ENCODE data around the gene NAXE.
"Not testable (repeated sequence)": the region's sequence is repeated elsewhere in the genome, so short reads cannot be mapped to it uniquely, and the experiment has no call there.

NAXE gene

DNA sequence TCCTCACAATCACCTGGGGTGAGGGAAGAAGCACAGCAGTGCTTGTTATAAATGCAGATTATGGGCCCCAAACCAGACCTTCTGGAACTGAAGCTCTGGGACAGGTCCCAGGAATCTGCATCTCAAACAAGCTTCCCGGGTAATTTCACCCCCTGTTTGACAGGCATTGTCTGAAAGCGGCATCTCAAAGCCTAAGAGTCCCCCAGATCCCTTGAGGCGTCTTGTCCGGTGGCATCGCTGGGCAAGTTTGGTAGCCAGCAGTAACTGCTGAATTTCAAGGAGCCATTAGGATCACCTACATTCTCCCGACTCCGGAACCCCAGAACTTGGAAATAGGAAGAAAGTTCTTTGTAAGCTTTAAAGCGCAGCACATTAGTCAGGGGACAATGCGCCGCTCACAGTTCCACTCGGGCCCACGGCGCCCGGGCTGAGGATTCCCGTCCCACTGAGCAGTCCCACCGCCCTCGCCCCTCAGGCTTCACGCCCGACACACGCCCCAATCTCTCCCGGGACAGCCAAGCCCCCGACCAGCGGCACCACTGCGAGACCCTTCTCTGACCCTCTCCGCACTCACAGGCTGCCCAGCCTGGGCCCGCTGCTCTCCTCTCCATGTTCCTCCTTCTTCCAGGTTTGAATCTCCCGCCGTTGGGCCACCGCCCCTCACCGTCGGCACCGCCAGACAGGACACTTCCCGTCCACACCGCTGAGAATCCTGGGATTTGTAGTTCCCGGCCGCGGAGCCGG, 19.5 kb upstream of the NAXE start, which contains the start of gene IQGAP3:
TSS of gene IQGAP3 (minus strand) at position 647 of the 744 bp plus-strand sequence. CDS start at position 611, 36 bp downstream.
- DNase-seq = peak; percentile 94

- DNase-seq = no peak
Measured at GRCh38 chr1:156572663-156573018, 18.9 kb upstream of the NAXE start.

DNA sequence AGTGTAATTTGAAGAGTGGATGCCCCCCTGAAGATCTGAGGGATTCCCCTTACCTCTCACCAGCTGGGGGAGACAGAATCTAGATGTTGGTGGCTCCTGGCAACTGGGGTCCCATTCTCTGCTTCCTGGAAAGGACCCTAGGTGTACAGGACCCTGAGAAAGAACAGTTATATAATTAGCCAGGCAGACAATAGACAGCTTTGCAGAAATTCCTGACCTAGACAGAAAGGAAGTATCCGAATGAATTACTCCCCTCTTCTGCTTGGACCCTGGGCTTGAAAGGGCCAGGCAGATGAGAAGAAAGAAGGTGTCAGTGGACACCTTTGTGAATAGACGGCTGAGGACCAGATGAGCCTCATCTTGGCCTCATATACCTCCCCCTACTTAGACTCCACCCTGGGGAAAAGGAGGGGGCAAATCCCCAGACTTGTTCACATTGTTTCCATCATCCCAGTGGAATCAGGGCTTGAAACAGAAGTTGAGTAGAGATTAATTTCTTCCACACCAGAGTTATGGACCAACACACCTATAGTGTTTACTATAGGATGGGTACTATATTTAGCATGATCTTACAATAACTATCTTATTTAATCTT, 17.4 kb upstream of the NAXE start:
- no peak for DNase-seq

DNA sequence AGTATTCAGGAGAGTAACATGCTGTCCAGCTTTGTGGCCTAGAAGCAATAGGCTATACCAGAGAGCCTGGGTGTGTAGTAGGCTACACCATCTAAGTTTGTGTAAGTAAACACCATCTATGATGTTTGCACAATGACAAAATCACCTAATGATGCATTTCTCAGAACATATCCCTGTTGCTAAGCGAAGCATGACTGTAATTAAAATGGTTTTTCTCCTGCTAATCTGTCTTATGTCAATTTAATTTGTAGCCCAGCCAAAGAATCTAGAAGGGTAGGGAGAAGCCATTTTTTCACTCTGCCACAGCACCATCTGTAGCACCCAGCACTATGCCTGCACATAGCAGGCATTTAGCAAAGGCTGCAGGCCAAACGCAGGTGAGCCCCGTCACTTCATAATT, 14.0 kb upstream of the NAXE start:
- DNase-seq = no peak

DNA sequence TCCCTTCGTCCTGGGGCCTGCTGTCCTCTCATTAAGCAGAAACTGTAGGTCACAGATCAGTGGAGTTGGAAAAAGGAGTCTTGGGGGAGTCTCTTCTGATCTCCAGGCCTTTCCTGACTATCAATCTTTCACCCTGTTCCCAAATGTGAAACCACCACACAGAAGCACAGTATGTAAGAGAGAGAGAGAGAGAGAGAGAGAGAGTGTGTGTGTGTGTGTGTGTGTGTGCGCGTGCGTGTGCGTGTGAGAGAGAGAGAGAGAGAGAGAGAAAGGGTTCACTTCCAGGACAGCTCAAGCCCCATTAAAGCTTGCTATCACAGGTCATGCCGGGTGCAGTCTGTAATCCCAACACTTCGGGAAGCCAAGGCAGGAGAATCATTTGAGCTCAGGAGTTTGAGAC, 13.5 kb upstream of the NAXE start:
- DNase-seq = peak; percentile 48

GRCh38 chr1:156579472-156579871, 12.1 kb upstream of the NAXE start, which contains the start of gene TTC24:
TTC24 (plus strand) TSS chr1:156579723; CDS start chr1:156581365, 1,642 bp downstream.
- DNase-seq = no peak

- DNase-seq = no peak
Measured at GRCh38 chr1:156581661-156582387, 9.8 kb upstream of the NAXE start.

DNA sequence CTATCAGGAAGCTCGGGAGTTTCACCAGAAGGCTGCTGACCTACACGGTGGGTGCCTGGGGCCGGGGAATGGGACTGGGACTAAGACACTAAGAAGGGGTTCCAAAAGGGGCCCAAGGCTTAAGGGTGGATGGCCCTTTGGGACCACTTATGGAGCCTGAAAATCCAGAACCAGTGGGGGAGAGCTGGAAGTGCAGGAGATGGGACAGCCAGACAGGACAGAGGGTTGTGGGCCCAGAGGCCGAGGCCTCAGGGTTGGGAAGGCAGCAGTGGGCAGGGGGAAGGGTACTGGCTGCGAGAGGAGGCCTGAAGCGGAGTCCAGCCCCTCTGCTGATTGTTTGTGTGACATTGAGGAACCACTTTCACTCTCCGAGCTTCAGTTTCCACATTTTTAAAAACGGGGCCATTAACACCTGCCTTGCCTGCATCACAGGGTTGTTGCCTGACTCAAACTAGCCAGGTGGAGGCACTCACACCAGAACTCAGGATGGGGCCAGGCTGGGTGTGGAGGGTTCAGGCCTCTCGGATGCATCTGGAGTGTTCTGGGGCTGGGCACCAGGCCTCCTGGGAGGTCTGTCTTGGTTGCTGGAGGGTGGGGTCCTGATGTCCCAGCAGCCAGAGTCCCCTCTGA, 9.1 kb upstream of the NAXE start:
- DNase-seq = no peak

DNA sequence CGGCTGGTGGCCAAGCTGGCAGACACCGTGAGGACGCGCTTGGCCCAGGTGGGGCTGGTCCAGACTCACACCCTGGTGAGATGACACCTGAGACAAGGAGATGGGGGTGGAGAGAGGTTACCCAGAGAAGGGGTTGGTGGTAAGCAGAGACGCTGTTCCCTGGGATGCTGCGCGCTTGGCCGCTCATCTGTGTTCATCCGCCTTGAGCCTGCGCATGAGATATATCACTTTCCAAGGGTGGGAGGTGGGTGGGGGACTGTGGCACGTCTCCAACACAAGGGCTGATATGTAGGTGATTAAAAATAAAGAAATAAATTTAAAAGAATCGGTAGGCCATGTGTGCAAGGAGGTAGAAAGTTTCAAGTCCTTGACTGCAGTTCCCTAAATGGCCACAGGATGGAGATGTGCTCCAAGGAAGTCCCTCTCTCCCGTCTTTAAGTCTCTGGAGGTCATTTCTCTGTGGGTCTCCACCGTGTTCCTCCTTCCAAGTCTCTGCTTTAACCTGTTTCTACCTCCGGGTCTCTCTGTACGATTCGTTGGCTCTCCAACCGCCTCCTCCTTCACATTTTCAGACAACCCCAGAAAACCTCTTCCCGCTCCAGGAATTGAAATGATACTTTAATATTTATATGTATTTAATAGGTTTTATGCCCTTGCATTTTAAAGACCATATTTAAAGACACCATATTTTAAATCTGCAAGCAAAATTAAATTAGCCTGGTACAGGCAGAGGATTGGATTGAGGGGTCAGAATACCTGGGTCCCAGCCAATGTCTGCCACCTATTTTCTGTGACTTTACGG, 7.6 kb upstream of the NAXE start:
- DNase-seq = peak; percentile 93

DNA sequence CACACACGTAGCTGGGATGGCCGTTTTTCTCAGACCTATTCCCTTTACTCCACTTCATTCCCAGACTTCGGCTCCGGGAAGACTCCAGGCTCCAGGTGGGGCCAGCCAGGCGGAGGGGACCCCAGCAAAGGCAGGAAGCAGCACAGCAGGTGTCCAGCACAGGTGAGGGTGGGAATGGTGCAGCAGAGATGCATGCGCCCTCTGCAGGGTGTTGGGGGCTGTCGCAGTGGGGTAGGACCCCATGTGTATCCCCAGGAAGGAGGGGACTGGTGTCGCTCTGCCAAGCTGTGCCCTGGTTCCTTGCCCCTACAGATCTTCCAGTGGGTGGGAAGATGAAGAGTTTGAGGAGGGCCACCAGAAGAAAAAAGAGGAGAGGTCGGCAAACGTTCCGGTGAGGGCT, 6.8 kb upstream of the NAXE start:
- DNase-seq = no peak

- no peak for DNase-seq
Measured at GRCh38 chr1:156586323-156586722, 5.3 kb upstream of the NAXE start.

DNA sequence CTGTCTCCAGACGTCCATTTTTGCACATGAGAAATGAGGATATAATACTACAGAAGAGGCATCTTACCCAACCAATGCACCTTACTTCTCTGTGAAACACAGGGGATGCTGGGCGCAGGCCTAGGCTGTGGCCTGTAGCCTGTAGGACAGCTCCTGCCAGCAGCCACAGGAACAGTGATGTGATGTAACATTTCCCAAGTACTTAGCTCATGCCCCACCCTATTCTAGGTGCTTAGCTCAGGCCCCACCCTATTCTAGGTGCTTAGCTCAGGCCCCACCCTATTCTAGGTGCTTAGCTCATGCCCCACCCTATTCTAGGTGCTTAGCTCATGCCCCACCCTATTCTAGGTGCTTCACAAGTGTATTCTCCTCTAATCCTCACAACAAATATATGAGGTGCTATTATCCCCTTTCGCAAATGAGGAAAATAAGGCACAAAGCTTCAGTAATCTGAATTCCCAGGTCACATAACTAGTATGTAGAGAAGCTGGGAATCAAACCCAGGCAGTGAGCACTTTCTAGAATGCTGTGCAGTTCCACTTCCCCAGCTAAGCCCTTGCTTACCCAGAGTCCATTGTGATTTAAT, 4.6 kb upstream of the NAXE start:
- no peak for DNase-seq

DNA sequence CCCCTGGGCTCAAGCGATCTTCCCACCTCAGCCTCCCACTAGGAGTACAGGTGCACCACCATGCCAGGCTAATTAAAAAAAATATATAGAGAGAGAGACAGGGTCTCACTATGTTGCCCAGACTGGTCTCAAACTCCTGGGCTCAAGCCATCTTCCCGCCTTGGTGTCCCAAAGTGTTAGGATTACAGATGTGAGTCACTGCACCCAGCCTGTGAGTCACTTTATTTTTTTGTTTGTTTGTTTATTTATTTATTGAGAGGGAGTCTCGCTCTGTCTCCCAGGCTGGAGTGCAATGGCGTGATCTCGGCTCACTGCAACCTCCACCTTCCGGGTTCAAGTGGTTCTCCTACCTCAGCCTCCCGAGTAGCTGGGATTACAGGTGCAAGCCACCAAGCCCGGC, 3.6 kb upstream of the NAXE start:
- DNase-seq = not testable (repeated sequence)

- no peak for DNase-seq
Measured at GRCh38 chr1:156589546-156589945, 2.0 kb upstream of the NAXE start.

DNA sequence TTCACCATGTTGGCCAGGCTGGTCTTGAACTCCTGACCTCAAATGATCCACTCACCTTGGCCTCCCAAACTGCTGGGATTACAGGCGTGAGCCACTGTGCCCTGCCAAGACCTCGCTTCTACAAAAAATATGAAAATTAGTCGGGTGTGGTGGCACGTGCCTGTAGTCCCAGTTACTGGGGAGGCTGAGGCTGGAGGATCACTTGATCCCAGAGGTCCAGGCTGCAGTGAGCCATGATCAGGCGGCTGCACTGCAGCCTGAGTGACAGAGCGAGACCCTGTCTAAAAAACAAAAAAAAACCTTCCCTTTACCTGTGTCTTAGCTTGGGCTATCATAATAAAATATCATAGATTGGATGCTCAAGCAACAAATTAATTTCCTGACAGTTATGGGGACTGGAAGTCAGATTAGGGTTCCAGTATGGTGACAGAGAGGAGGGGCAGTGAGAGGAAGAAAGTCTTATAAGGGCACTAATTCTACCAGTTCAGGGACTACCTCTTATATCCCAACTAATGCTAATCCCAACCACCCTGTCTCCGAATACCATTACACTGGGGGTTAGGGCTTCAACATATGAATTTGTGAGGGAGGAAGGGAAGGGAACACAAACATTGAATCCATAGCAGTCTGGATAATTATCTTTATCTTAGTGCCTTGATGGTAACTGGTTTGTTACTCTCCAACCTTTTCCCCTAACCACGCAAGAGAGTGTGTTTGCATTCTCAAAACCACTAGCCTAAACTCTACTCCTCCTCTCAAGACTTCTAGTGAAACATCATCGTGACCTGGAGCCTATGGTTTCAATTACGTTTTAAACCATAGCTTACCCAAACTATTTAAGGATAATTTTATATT, 1.0 kb upstream of the NAXE start:
- DNase-seq = no peak

DNA sequence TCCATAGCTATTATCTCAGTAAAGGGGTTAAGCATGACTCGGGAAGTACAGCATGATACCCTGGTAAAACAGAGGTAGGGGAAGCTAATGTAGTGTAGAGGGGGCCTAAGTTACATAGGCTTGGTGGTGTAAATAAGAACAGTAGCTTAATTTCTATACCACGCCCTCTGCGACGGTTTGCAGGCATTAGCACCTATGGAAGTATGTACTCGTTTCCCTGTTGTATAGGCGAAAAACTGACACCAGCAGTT, 470 bp upstream of the NAXE start:
- no peak for DNase-seq

DNA sequence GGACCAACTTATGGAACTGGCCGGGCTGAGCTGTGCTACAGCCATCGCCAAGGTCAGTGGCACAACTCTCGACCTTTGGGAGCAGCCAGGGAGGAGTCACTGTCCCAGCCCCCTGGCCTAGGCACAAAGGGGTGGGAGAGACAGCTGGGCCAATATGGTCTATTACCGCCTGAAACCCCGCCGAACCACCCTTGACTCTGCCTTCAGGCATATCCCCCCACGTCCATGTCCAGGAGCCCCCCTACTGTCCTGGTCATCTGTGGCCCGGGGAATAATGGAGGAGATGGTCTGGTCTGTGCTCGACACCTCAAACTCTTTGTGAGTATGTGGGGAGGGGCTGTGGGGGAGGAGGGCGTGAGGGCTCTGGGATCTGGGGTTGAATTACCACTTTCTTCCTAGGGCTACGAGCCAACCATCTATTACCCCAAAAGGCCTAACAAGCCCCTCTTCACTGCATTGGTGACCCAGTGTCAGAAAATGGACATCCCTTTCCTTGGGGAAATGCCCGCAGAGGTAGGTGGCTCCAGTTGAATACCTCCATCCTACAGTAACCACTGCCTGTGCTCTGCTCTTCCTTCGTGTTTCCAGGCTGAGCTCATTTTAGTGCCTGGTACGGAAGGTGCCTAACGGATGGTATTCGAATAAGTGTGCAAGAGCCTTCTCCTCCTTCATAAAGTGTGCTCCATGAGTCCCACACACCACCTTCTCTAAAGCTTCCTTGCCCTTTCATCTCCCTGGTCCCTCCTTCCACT, 758 bp downstream of the NAXE start:
- DNase-seq = no peak

GRCh38 chr1:156592910-156593660, 1.5 kb downstream of the NAXE start:
- no peak for DNase-seq

DNA sequence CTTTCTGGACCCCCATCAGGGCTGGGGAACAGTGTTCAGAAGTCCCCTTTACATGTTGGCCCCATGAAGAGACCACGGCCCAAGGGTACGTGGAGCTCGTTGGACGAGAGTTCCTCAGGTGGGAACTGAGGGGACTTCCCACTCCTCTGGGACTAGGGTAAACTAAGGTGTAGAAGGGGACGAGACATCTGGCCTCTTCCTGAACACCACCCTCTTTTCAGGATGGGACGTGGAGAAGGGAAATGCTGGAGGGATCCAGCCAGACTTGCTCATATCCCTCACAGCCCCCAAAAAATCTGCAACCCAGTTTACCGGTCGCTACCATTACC, 2.0 kb downstream of the NAXE start:
- DNase-seq = no peak

DNA sequence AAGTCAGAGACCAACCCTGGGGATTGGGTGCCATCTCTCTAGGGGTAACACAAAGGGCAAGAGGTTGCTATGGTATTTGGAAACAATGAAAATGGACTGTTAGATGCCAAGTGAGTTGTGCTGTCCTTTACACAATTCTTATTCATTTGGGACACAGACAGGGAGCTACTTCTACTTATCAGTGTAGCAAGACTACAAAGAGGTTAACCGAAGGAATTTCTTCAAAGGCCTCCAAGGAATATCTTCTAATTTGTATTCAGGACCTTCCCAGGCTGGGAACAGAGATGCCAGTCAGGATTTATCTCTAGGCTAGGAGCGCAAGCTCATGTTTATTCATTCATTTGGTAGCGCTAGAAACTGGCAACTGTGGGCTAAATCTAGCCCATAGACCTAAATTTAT, 2.6 kb downstream of the NAXE start:
- DNase-seq = no peak
